ENCODE data around the gene RFX3.

DNA sequence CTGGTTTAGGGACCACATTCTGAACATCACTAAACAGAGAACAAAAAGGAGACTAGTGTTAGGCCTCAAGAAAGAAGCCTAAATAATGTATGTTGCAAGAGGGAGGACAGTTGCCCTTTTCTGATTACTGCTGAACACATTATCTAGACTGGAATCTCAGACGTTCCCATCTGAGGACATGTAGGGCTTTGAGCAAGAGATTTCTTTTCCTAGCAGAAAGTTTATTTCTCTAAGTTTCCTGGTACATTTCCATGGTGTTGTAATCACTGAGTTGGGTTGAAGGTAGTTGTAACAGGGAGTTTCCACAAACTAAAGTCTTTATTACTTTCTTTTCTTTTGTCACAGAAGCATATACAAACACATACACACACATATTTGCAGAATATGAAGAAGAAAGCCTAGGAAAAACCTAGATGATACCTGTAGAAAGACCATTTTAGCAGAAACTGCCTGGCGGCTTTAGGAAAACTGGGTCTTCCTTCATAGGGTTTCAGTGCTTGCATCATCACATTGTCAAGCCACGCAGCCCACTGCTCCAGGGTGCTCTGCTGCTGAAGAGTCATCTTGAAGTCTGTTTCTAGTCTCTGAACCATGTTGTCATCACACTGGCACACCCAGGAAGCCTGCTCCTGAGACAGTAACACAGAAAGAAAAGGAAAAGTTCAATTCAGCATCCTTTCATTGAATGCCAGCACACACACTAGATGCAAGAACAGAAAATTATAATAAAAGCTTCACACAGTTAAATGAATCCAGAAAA, 269.1 kb downstream of the RFX3 start:
- TF ChIP-seq, protein P1, sequence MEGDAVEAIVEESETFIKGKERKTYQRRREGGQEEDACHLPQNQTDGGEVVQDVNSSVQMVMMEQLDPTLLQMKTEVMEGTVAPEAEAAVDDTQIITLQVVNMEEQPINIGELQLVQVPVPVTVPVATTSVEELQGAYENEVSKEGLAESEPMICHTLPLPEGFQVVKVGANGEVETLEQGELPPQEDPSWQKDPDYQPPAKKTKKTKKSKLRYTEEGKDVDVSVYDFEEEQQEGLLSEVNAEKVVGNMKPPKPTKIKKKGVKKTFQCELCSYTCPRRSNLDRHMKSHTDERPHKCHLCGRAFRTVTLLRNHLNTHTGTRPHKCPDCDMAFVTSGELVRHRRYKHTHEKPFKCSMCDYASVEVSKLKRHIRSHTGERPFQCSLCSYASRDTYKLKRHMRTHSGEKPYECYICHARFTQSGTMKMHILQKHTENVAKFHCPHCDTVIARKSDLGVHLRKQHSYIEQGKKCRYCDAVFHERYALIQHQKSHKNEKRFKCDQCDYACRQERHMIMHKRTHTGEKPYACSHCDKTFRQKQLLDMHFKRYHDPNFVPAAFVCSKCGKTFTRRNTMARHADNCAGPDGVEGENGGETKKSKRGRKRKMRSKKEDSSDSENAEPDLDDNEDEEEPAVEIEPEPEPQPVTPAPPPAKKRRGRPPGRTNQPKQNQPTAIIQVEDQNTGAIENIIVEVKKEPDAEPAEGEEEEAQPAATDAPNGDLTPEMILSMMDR (conservative IDR thresholded peaks at IDR 0.05; ENCODE audit: low read depth, low read length), result no peak
- no peak for TF ChIP-seq EZH2 (IDR thresholded peaks at IDR 0.05; ENCODE audit: borderline replicate concordance, low read depth, low read length, poor library complexity, severe bottlenecking)
